AG04450 (cell line): ENCODE measurements around the gene PRG3. TPM values are rescaled to one million over a fixed set of nuclear protein-coding genes. Genes with fewer than 3 reads are reported as not detected.

Source experiments
- CTCF ChIA-PET: fragments of 300-600, 350-600 bp; formaldehyde crosslinking; extraction: SDS; loops from one replicate; lab custom pipeline; 2022; ENCODE audit warnings: antibody characterized with exemption, inconsistent platforms; lab: Charles Lee
- POLR2A ChIA-PET: fragments of 350-600 bp; formaldehyde crosslinking; extraction: SDS; loops from one replicate; lab custom pipeline; 2021; ENCODE audit warnings: antibody characterized with exemption, inconsistent platforms; lab: Yijun Ruan, JAX
- DNase-seq: peaks from one replicate; pipeline ENCODE4 v3.0.0-alpha.2; 2011; ENCODE audit warnings: low read depth, low spot score
- H3K27ac ChIP-seq: one replicate; pipeline ENCODE4 v1.5.1; 2012; ENCODE audit warnings: low read depth, low read length, control low read depth
- H3K27me3 ChIP-seq: one replicate; pipeline ENCODE4 v1.6.0; 2012; ENCODE audit warnings: low read length; ENCODE audit not compliant: control insufficient read depth, insufficient read depth
- H3K4me3 ChIP-seq: 2 replicates; pipeline ENCODE4 v1.5.1; 2011; ENCODE audit warnings: mild to moderate bottlenecking, low read depth, low read length, control low read depth
- H3K9me3 ChIP-seq: 2 replicates; pipeline ENCODE4 v1.5.1; 2012; ENCODE audit warnings: low read length; ENCODE audit not compliant: control insufficient read depth, insufficient read depth
- polyA plus RNA-seq: library from polyadenylated mRNA; depleted of rRNA; stranded (reverse); fragments of >200 nt; gene quantifications from 2 replicates; pipeline ENCODE4 v1.2.3, GENCODE V29; 2011
- TF ChIP-seq, protein P1 (sequence below): IDR thresholded peaks from 2 replicates; pipeline ENCODE4 v1.5.1; 2011; ENCODE audit warnings: low read depth, low read length, control low read depth, inconsistent platforms

The PRG3 gene
- polyA plus RNA-seq, 1 experiment, result not detected

GRCh38 chr11:57357856-57358255 is 23.1 kb downstream of the PRG3 start:
- no peak overlapping the region for H3K4me3 ChIP-seq
- CTCF ChIA-PET, result interaction anchor here (1.0 to 3.4 kb wide), 3 partner anchors 12 to 102 kb away, joined by 3 to 12 read pairs (median 4); partner anchors contain the start of gene RTN4RL2
- no peak overlapping the region for H3K27ac ChIP-seq
- POLR2A ChIA-PET, result no interaction called here
- peaks cover 37% of the 10 kb centered on the region for H3K27me3 ChIP-seq
- DNase-seq, result no peak
- no peaks in the 10 kb centered on the region for H3K9me3 ChIP-seq
- TF ChIP-seq, protein P1, sequence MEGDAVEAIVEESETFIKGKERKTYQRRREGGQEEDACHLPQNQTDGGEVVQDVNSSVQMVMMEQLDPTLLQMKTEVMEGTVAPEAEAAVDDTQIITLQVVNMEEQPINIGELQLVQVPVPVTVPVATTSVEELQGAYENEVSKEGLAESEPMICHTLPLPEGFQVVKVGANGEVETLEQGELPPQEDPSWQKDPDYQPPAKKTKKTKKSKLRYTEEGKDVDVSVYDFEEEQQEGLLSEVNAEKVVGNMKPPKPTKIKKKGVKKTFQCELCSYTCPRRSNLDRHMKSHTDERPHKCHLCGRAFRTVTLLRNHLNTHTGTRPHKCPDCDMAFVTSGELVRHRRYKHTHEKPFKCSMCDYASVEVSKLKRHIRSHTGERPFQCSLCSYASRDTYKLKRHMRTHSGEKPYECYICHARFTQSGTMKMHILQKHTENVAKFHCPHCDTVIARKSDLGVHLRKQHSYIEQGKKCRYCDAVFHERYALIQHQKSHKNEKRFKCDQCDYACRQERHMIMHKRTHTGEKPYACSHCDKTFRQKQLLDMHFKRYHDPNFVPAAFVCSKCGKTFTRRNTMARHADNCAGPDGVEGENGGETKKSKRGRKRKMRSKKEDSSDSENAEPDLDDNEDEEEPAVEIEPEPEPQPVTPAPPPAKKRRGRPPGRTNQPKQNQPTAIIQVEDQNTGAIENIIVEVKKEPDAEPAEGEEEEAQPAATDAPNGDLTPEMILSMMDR, result no peak

DNA sequence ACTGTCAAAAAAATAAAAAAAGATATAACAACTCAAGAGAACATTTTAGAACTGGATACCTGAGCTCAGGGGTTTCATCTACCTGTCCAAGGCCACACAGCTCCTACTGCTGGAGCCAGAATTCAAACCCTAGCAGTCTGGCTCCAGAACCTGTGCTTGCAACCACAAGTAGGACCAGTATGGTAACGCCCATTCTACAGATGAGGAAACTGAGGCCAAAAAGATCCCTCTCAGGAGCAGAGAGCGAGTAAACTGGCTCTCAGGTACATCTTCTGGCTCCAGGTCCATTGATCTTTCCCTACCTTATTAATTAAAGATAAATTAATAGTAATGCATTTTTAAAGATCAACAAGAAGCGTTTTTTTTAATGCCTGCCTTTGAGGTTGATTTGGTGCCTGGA is 23.6 kb downstream of the PRG3 start:
- no peak for DNase-seq
- Histone ChIP-seq H3K9me3 (no peaks in the 10 kb centered on the region), H3K4me3 (no peak overlapping the region), H3K27me3 (peaks cover 37% of the 10 kb centered on the region), H3K27ac (no peak overlapping the region)
- POLR2A ChIA-PET, result no interaction called here
- CTCF ChIA-PET, result interaction anchor here (1.0 to 3.4 kb wide), 3 partner anchors 12 to 103 kb away, joined by 3 to 12 read pairs (median 4); partner anchors contain the start of gene RTN4RL2
- TF ChIP-seq, protein P1, result no peak

- POLR2A ChIA-PET, result no interaction called here
- no peak overlapping the region for H3K27ac ChIP-seq
- no peaks in the 10 kb centered on the region for H3K9me3 ChIP-seq
- DNase-seq, result no peak
- CTCF ChIA-PET, result interaction anchor here (3.4 kb wide), 1 partner anchor 11 kb away, joined by 12 read pairs; no protein-coding TSS in a partner anchor
- peaks cover 35% of the 10 kb centered on the region for H3K27me3 ChIP-seq
- H3K4me3 ChIP-seq, result no peak overlapping the region
- TF ChIP-seq, protein P1, result no peak
These were observed 24.7 kb downstream of the PRG3 start for GRCh38 chr11:57356268-57356667.

DNA sequence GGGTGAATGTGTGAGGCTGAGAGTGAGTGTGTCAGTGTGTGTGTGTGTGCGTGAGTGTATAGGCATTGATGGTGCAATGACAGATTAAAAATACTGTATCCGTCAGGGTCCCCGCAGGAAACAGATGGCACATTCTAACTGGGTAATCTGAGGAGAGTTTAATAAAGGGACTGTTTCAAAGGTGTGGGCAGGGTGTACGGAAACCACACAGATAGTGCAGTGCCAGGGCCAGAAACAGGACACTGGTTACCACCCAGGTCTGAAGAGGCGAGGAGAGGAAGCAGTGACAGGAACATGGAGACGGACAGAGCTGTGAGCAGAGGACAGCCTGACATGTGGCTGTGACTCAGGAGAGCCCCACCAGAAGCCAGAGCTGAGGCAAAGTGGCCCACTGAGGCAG is 26.3 kb downstream of the PRG3 start:
- Histone ChIP-seq H3K27ac (no peak overlapping the region), H3K27me3 (peaks cover 24% of the 10 kb centered on the region), H3K9me3 (peaks cover 7% of the 10 kb centered on the region), H3K4me3 (no peak overlapping the region)
- POLR2A ChIA-PET, result no interaction called here
- CTCF ChIA-PET, result no interaction called here
- TF ChIP-seq, protein P1, result no peak
- no peak for DNase-seq

- TF ChIP-seq, protein P1, result no peak
- CTCF ChIA-PET, result interaction anchor here (0.6 kb wide), 2 partner anchors 39 to 74 kb away, joined by 4 to 5 read pairs; no protein-coding TSS in a partner anchor
- Histone ChIP-seq H3K9me3 (peaks cover 7% of the 10 kb centered on the region), H3K4me3 (no peak overlapping the region), H3K27me3 (peaks cover 21% of the 10 kb centered on the region), H3K27ac (no peak overlapping the region)
- DNase-seq, result no peak
- POLR2A ChIA-PET, result no interaction called here
These were observed 27.1 kb downstream of the PRG3 start for GRCh38 chr11:57353852-57354251.
